Chondrocyte (in vitro differentiated cells): Measurements from ENCODE around the gene MAN1A1. TPM values are rescaled to one million over a fixed set of nuclear protein-coding genes. Genes with fewer than 3 reads are reported as not detected.
A peak's percentile ranks its signal among the peaks of the same experiment; 100 is the strongest.

Experiments
- DNase-seq: peaks from one replicate; pipeline ENCODE4 v3.0.0; 2021; ENCODE audit warnings: mixed read lengths, low spot score
- H3K27ac Mint-ChIP-seq: one replicate; pipeline ENCODE4 v1.8.0; 2021; ENCODE audit warnings: mild to moderate bottlenecking, moderate library complexity, mixed read lengths; ENCODE audit not compliant: unreplicated experiment
- H3K27me3 Mint-ChIP-seq: 2 replicates; pipeline ENCODE4 v1.8.0; 2021; ENCODE audit warnings: low read depth, mixed read lengths
- H3K36me3 Mint-ChIP-seq: 2 replicates; pipeline ENCODE4 v1.8.0; 2021; ENCODE audit warnings: low read depth, mixed read lengths
- H3K4me1 Mint-ChIP-seq: 2 replicates; pipeline ENCODE4 v1.8.0; 2021; ENCODE audit warnings: low read depth, mild to moderate bottlenecking, mixed read lengths
- H3K4me3 Mint-ChIP-seq: one replicate; pipeline ENCODE4 v1.8.0; 2021; ENCODE audit warnings: mild to moderate bottlenecking, moderate library complexity, mixed read lengths; ENCODE audit not compliant: unreplicated experiment
- H3K9me3 Mint-ChIP-seq: 2 replicates; pipeline ENCODE4 v1.8.0; 2021; ENCODE audit warnings: low read depth, mixed read lengths
- total RNA-seq: library from RNA; stranded (reverse); gene quantifications from 3 replicates; pipeline ENCODE4 v1.2.1, GENCODE V29; 2021
- TF ChIP-seq, protein P1 (sequence below): fragments of 200-600 bp; sonication (generic); IDR thresholded peaks from 2 replicates; pipeline ENCODE4 v1.5.0; 2021; ENCODE audit warnings: antibody characterized with exemption, mild to moderate bottlenecking, moderate library complexity

Gene MAN1A1
- total RNA-seq, 1 donor from 2014 or later = 7.2 TPM

DNA sequence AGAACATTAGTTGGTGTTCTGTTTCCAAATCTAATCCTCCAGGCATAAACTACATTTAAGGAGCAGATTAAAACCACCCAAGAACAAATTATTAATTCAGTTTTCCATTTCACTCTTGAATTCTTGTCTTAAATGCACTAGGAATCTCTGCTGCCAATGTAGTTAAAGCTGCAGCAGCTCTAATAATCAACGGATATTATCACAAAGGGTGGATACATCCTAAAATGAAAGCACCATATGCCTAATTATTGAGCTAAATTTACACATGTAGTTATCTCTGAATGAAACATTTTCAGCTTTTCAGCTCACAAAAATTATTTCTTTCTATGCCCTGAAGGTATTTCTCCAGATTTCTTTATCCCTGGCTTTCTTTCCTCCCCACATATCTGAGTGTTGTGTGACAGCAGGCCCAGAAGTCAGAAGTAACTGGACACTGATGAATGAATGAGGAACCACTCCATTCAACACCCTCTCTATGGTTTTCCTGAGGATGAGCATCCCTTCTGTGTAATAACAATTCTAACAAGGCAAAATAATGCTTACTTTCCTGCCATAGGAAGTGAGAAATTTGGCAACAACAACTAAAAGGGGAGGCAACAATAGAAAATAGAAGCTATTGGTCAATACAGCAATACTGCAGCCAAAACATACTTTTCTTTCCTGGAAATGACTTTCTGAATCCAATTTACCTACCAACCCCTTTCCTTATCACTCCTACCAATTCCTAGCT lies 14.9 kb downstream of the MAN1A1 start:
- Mint-ChIP-seq H3K36me3 (no peaks in the 10 kb centered on the region), H3K27me3 (peaks cover 3% of the 10 kb centered on the region), H3K27ac (no peak overlapping the region), H3K4me1 (peaks cover 4% of the 10 kb centered on the region), H3K9me3 (no peaks in the 10 kb centered on the region), H3K4me3 (no peak overlapping the region)
- TF ChIP-seq, protein P1, sequence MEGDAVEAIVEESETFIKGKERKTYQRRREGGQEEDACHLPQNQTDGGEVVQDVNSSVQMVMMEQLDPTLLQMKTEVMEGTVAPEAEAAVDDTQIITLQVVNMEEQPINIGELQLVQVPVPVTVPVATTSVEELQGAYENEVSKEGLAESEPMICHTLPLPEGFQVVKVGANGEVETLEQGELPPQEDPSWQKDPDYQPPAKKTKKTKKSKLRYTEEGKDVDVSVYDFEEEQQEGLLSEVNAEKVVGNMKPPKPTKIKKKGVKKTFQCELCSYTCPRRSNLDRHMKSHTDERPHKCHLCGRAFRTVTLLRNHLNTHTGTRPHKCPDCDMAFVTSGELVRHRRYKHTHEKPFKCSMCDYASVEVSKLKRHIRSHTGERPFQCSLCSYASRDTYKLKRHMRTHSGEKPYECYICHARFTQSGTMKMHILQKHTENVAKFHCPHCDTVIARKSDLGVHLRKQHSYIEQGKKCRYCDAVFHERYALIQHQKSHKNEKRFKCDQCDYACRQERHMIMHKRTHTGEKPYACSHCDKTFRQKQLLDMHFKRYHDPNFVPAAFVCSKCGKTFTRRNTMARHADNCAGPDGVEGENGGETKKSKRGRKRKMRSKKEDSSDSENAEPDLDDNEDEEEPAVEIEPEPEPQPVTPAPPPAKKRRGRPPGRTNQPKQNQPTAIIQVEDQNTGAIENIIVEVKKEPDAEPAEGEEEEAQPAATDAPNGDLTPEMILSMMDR = no peak
- no peak for DNase-seq

DNA sequence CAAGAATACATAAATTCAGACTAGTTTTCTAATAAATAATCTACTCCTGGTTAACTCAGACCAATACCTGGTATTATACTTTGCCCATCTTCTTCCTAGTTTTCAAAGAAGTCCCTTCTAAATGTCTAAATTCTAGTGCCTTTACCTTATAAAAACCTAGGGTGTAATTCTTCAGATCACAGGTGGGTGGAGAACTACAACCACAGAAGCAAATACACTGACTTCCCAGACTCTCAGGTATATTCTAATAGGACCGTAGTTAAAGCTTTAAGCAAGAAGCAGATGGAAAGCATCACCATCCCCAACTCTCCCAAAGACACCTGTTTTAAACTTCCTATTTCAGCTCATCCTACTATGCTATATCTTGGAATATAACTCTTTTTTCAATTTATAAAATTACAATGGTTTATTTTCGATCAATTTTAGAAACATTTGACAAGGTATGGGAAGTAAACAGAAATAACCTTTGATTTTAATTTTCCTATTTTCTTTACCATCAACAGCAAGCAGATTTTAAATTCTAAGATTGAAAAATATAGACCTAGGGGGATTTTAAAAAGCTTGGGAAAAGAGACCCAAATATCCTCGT lies 15.8 kb downstream of the MAN1A1 start:
- H3K36me3 Mint-ChIP-seq = no peaks in the 10 kb centered on the region
- H3K9me3 Mint-ChIP-seq = no peaks in the 10 kb centered on the region
- TF ChIP-seq, protein P1 = peak; percentile 62
- DNase-seq = no peak
- H3K4me3 Mint-ChIP-seq = no peak overlapping the region
- H3K4me1 Mint-ChIP-seq = no peaks in the 10 kb centered on the region
- peaks cover 3% of the 10 kb centered on the region for H3K27me3 Mint-ChIP-seq
- no peak overlapping the region for H3K27ac Mint-ChIP-seq

DNA sequence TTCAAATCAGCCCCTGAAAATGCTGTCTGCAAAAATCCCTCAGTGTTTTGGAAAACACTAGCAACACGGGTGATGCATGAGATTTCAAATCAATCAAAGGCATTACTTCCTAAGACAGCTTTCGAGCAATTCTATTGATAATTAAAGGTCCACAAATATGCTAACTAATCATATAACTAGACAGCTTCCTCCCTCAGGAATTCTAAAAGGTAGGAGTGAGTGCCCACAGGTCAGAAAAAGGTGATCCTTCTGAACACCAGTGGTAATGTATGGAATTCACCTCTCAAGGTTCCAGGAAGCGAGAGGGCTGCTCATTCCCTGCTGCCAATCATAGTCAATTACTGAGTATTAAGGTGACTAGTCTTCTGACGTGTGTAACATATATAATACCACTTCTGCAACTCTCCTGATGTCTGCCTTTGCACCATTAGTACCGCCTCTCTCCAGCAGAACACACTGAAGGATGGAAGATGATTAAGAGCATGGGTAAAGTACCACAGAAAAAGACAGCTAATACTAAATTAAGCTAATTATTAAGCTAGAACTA lies 16.4 kb downstream of the MAN1A1 start:
- Mint-ChIP-seq H3K27me3 (peaks cover 3% of the 10 kb centered on the region), H3K9me3 (no peaks in the 10 kb centered on the region), H3K4me1 (no peaks in the 10 kb centered on the region), H3K36me3 (no peaks in the 10 kb centered on the region), H3K27ac (no peak overlapping the region), H3K4me3 (no peak overlapping the region)
- DNase-seq = no peak
- TF ChIP-seq, protein P1 = no peak

DNA sequence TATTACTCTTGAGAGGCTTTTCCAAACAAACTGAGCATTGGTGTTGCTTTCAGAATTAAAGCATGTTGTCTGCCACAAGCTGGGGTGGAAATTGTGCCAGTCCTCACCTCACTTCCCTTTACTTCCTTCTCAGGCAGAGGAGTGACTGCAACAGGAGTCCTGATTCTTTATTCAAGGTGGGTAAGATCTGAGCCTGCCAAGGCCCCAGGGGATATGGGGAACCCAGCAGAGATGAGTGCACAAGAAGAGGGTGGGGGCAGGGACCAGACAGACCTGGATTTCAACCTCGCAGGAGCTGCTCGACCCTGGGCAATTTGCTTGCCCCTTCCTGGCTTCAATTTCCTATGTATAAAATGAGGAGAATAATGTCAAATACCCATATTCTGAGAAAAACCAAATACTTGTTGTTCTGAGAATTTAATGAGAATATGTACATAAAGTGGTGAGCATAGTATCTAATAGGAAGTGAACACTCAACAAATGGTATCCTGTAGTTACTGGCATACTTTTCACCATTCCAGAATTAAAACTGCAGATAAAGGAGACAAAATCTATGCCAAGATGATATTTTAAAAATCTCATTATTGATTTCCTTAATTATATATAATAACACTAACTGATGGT lies 17.8 kb downstream of the MAN1A1 start:
- H3K4me3 Mint-ChIP-seq = no peak overlapping the region
- H3K9me3 Mint-ChIP-seq = no peaks in the 10 kb centered on the region
- H3K27ac Mint-ChIP-seq = no peak overlapping the region
- H3K36me3 Mint-ChIP-seq = no peaks in the 10 kb centered on the region
- H3K27me3 Mint-ChIP-seq = peaks cover 3% of the 10 kb centered on the region
- TF ChIP-seq, protein P1 = no peak
- DNase-seq = no peak
- H3K4me1 Mint-ChIP-seq = no peaks in the 10 kb centered on the region

DNA sequence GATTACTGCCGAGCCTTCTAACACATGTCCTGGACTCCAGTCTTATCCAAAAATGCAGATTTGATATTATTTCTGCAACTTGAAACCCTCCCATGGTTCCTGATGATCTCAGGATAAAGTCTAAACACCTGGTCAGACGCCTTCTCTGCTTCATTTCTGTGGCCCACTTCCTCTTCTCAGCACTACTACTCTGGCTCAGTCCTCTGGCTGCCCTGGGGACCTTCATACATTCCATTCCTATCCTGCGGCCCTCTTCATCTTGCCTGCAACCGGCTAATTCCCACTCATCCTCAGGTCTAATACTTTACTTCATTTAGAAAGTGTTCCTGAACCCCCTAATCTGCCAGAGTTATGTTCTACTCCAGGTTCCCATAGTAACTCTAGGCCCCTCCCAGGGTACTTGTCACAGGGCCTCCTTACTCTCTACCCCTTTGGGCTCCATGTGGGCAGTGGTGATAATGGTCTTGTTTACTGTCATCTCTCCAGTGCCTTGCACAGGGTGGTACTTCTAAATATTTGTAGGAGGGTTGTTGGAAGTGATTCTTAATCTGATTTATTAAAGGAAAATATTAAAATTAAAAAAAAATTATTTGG lies 18.9 kb downstream of the MAN1A1 start:
- no peaks in the 10 kb centered on the region for H3K9me3 Mint-ChIP-seq
- DNase-seq = no peak
- no peaks in the 10 kb centered on the region for H3K4me1 Mint-ChIP-seq
- no peaks in the 10 kb centered on the region for H3K36me3 Mint-ChIP-seq
- H3K27ac Mint-ChIP-seq = no peak overlapping the region
- peaks cover 3% of the 10 kb centered on the region for H3K27me3 Mint-ChIP-seq
- TF ChIP-seq, protein P1 = no peak
- H3K4me3 Mint-ChIP-seq = no peak overlapping the region
